ENCODE results near the gene SLC39A7.

- TF ChIP-seq, protein P1, sequence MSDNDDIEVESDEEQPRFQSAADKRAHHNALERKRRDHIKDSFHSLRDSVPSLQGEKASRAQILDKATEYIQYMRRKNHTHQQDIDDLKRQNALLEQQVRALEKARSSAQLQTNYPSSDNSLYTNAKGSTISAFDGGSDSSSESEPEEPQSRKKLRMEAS (IDR thresholded peaks at IDR 0.05; ENCODE audit: low read depth, low read length): no peak
- TF ChIP-seq, protein P2, sequence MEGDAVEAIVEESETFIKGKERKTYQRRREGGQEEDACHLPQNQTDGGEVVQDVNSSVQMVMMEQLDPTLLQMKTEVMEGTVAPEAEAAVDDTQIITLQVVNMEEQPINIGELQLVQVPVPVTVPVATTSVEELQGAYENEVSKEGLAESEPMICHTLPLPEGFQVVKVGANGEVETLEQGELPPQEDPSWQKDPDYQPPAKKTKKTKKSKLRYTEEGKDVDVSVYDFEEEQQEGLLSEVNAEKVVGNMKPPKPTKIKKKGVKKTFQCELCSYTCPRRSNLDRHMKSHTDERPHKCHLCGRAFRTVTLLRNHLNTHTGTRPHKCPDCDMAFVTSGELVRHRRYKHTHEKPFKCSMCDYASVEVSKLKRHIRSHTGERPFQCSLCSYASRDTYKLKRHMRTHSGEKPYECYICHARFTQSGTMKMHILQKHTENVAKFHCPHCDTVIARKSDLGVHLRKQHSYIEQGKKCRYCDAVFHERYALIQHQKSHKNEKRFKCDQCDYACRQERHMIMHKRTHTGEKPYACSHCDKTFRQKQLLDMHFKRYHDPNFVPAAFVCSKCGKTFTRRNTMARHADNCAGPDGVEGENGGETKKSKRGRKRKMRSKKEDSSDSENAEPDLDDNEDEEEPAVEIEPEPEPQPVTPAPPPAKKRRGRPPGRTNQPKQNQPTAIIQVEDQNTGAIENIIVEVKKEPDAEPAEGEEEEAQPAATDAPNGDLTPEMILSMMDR (IDR thresholded peaks at IDR 0.05; ENCODE audit: low read depth, low read length): no peak
- no peak for TF ChIP-seq POLR2A (IDR thresholded peaks at IDR 0.05; ENCODE audit: extremely low read depth, insufficient read length)
- TF ChIP-seq MYC (IDR thresholded peaks at IDR 0.05; ENCODE audit: low read depth, low read length): no peak
Observed at GRCh38 chr6:33251395-33252012, 50.8 kb downstream of the SLC39A7 start.

Data from NB4 (cell line).